ENCODE measurements around the gene TUT7.
A peak's percentile ranks its signal among the peaks of the same experiment; 100 is the strongest.

Gene TUT7

GRCh38 chr9:86287013-86287412, 67.2 kb downstream of the TUT7 start:
- H3K27ac ChIP-seq (ENCODE audit: extremely low read depth, low read depth, low read length), result no peak overlapping the region
- no peak for TF ChIP-seq ZNF16 (tag by site-specific recombination; IDR thresholded peaks at IDR 0.05; ENCODE audit: low read depth)
- no peak for TF ChIP-seq ZNF645 (tag by site-specific recombination; IDR thresholded peaks at IDR 0.05)
- TF ChIP-seq ZNF704 (tag by site-specific recombination; IDR thresholded peaks at IDR 0.05), result no peak
- no peak for TF ChIP-seq ZNF248 (tag by site-specific recombination; IDR thresholded peaks at IDR 0.05)
- TF ChIP-seq GLIS1 (tag by site-specific recombination; IDR thresholded peaks at IDR 0.05), result no peak
- no peak for TF ChIP-seq CTCF (tag by site-specific recombination; IDR thresholded peaks at IDR 0.05)
- no peak for TF ChIP-seq ZNF302 (tag by site-specific recombination; IDR thresholded peaks at IDR 0.05; ENCODE audit: low read depth)
- TF ChIP-seq ZNF157 (tag by site-specific recombination; IDR thresholded peaks at IDR 0.05), result no peak
- no peak for TF ChIP-seq ZNF398 (tag by site-specific recombination; IDR thresholded peaks at IDR 0.05)
- no peak for TF ChIP-seq SETDB1 (IDR thresholded peaks at IDR 0.05; ENCODE audit: insufficient read length, low read length)
- no peak for TF ChIP-seq ZNF37A (tag by site-specific recombination; IDR thresholded peaks at IDR 0.05)
- TF ChIP-seq ZNF658 (tag by site-specific recombination; IDR thresholded peaks at IDR 0.05), result no peak
- no peak for TF ChIP-seq KLF17 (tag by site-specific recombination; IDR thresholded peaks at IDR 0.05)
- TF ChIP-seq ZNF221 (tag by site-specific recombination; IDR thresholded peaks at IDR 0.05; ENCODE audit: borderline replicate concordance), result no peak
- TF ChIP-seq SP7 (tag by site-specific recombination; IDR thresholded peaks at IDR 0.05), result 0 out of 2 replicates have a peak, but pooled peaks have one; percentile 22
- TF ChIP-seq ZBTB10 (tag by site-specific recombination; IDR thresholded peaks at IDR 0.05), result no peak
- no peak for TF ChIP-seq ZEB2 (tag by site-specific recombination; IDR thresholded peaks at IDR 0.05)
- TF ChIP-seq ZNF639 (tag by site-specific recombination; IDR thresholded peaks at IDR 0.05), result no peak
- TF ChIP-seq ZSCAN4 (tag by site-specific recombination; IDR thresholded peaks at IDR 0.05), result no peak
- no peak for TF ChIP-seq ZNF48 (tag by site-specific recombination; IDR thresholded peaks at IDR 0.05)
- no peak for TF ChIP-seq SCRT1 (tag by site-specific recombination; IDR thresholded peaks at IDR 0.05; ENCODE audit: borderline replicate concordance)
- peak; percentile 65 for TF ChIP-seq ZNF654 (tag by site-specific recombination; IDR thresholded peaks at IDR 0.05; ENCODE audit: low read depth)
- no peak for TF ChIP-seq SALL2 (tag by site-specific recombination; IDR thresholded peaks at IDR 0.05; ENCODE audit: borderline replicate concordance)
- TF ChIP-seq ZNF548 (tag by site-specific recombination; IDR thresholded peaks at IDR 0.05), result no peak
- TF ChIP-seq ZFP69B (tag by site-specific recombination; IDR thresholded peaks at IDR 0.05), result no peak
- TF ChIP-seq ZNF324 (tag by site-specific recombination; IDR thresholded peaks at IDR 0.05), result no peak
- TF ChIP-seq ZNF174 (tag by site-specific recombination; IDR thresholded peaks at IDR 0.05), result no peak

More at GRCh38 chr9:86287013-86287412, 67.2 kb downstream of the TUT7 start:
- Histone ChIP-seq H3K4me1 (ENCODE audit: control insufficient read depth, insufficient read depth, low read length) (no peaks in the 10 kb centered on the region), H3K36me3 (ENCODE audit: control insufficient read depth in 2 of 2, insufficient read depth in 1 of 2, low read length in 2 of 2) (no peaks in the 10 kb centered on the region), H3K4me3 (ENCODE audit: low read depth, low read length) (no peak overlapping the region), H3K9me3 (ENCODE audit: control insufficient read depth, insufficient read depth, low read depth, low read length) (no peaks in the 10 kb centered on the region)
- ChIA-PET CTCF (interaction anchor here (0.6 kb wide), 1 partner anchor 57 kb away, joined by 3 read pairs; no protein-coding TSS in a partner anchor), POLR2A (no interaction called here)
